HEK293T (cell line): Measurements from ENCODE around the gene DLX6.

Experiments
- BHLHE40 ChIP-seq: fragments of 450-650 bp; IDR thresholded peaks from 2 replicates; pipeline ENCODE4 v1.6.1; 2016; ENCODE audit warnings: mild to moderate bottlenecking, moderate library complexity, borderline replicate concordance
- FOXA1 ChIP-seq: fragments of 450-650 bp; IDR thresholded peaks from 2 replicates; pipeline ENCODE4 v1.6.1; 2016; ENCODE audit warnings: mild to moderate bottlenecking
- HDGF ChIP-seq: fragments of 450-650 bp; IDR thresholded peaks from 2 replicates; pipeline ENCODE4 v1.6.1; 2017; ENCODE audit warnings: antibody characterized with exemption, borderline replicate concordance
- L3MBTL2 ChIP-seq: fragments of 450-650 bp; conservative IDR thresholded peaks from 2 replicates; pipeline ENCODE4 v1.6.1; 2016; ENCODE audit warnings: mild to moderate bottlenecking
- LEF1 ChIP-seq: fragments of 450-650 bp; IDR thresholded peaks from 2 replicates; pipeline ENCODE4 v1.6.1; 2017; ENCODE audit warnings: mild to moderate bottlenecking, borderline replicate concordance
- NFRKB ChIP-seq: fragments of 450-650 bp; IDR thresholded peaks from 2 replicates; pipeline ENCODE4 v1.6.1; 2016; ENCODE audit warnings: mild to moderate bottlenecking, moderate library complexity
- SUZ12 ChIP-seq: fragments of 450-650 bp; IDR thresholded peaks from 2 replicates; pipeline ENCODE4 v1.6.1; 2016; ENCODE audit warnings: mild to moderate bottlenecking
- TARDBP ChIP-seq: fragments of 450-650 bp; IDR thresholded peaks from 2 replicates; pipeline ENCODE4 v1.6.1; 2016
- ZNF384 ChIP-seq: fragments of 450-650 bp; IDR thresholded peaks from 2 replicates; pipeline ENCODE4 v1.6.1; 2016
- TF ChIP-seq, protein P1 (sequence below): fragments of 450-650 bp; IDR thresholded peaks from 2 replicates; pipeline ENCODE4 v1.6.1; 2016

DNA sequence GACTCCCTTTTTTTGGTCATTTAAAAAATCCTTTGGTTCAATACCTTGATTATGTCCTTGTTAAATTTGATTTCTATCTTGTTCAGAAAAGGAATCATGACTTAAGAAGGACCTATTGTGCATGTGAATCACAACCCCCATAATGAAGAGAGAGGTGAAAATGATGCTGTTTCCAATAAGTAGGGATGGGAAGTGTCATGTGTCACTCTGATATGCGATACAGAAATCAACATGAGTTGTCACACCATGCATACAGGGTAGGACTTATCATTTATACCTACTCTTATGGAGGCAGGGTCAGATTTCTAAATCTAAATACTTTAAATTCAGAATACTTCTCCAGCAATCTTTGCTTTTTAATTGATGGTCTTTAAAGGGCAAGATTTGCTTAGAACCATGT lies 19.4 kb upstream of the DLX6 start:
- no peak for TF ChIP-seq FOXA1
- TF ChIP-seq BHLHE40, result no peak
- TF ChIP-seq SUZ12, result no peak
- TF ChIP-seq ZNF384, result no peak
- TF ChIP-seq HDGF, result no peak
- TF ChIP-seq NFRKB, result no peak
- TF ChIP-seq, protein P1, sequence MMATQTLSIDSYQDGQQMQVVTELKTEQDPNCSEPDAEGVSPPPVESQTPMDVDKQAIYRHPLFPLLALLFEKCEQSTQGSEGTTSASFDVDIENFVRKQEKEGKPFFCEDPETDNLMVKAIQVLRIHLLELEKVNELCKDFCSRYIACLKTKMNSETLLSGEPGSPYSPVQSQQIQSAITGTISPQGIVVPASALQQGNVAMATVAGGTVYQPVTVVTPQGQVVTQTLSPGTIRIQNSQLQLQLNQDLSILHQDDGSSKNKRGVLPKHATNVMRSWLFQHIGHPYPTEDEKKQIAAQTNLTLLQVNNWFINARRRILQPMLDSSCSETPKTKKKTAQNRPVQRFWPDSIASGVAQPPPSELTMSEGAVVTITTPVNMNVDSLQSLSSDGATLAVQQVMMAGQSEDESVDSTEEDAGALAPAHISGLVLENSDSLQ, result no peak
- TF ChIP-seq TARDBP, result no peak
- TF ChIP-seq LEF1, result no peak
- no peak for TF ChIP-seq L3MBTL2
